Hepatocyte (in vitro differentiated cells): ENCODE results near the gene CDC45. TPM values are rescaled to one million over a fixed set of nuclear protein-coding genes. Genes with fewer than 3 reads are reported as not detected.

Experiments used
- DNase-seq: peaks from one replicate; pipeline ENCODE4 v3.0.0-alpha.2; 2016; ENCODE audit warnings: low spot score
- H2AFZ ChIP-seq: fragments of 200-600 bp; sonication (generic); 2 replicates; pipeline ENCODE4 v1.6.0; 2016; ENCODE audit warnings: antibody characterized with exemption, mild to moderate bottlenecking
- H3K27ac ChIP-seq: fragments of 200-600 bp; sonication (generic); 2 replicates; pipeline ENCODE4 v1.5.1; 2016; ENCODE audit warnings: mild to moderate bottlenecking
- H3K27me3 ChIP-seq: fragments of 200-600 bp; sonication (generic); 2 replicates; pipeline ENCODE4 v1.6.1; 2016
- H3K36me3 ChIP-seq: fragments of 200-600 bp; sonication (generic); replicated peaks from 2 replicates; pipeline ENCODE4 v1.5.1; 2016; ENCODE audit warnings: low read depth; ENCODE audit not compliant: insufficient read depth
- H3K4me1 ChIP-seq: fragments of 200-600 bp; sonication (generic); 2 replicates; pipeline ENCODE4 v1.5.1; 2016; ENCODE audit warnings: mild to moderate bottlenecking, moderate library complexity; ENCODE audit not compliant: insufficient read depth
- H3K4me2 ChIP-seq: fragments of 200-600 bp; sonication (generic); 2 replicates; pipeline ENCODE4 v1.6.0; 2016
- H3K4me3 ChIP-seq: fragments of 200-600 bp; sonication (generic); 2 replicates; pipeline ENCODE4 v1.5.1; 2016; ENCODE audit warnings: mild to moderate bottlenecking
- H3K79me2 ChIP-seq: fragments of 200-600 bp; sonication (generic); 2 replicates; pipeline ENCODE4 v1.6.0; 2017; ENCODE audit warnings: mild to moderate bottlenecking
- H3K9me2 ChIP-seq: fragments of 200-600 bp; sonication (generic); replicated peaks from 2 replicates; pipeline ENCODE4 v1.6.0; 2017; ENCODE audit warnings: mild to moderate bottlenecking; ENCODE audit not compliant: insufficient read depth
- H3K9me3 ChIP-seq: fragments of 200-600 bp; sonication (generic); 2 replicates; pipeline ENCODE4 v1.5.1; 2016; ENCODE audit warnings: low read depth, mild to moderate bottlenecking
- H4K20me1 ChIP-seq: fragments of 200-600 bp; sonication (generic); 2 replicates; pipeline ENCODE4 v1.6.0; 2016; ENCODE audit warnings: mild to moderate bottlenecking; ENCODE audit not compliant: insufficient read depth, poor library complexity, severe bottlenecking
- CTCF ChIP-seq: fragments of 200-600 bp; sonication (generic); IDR thresholded peaks from 2 replicates; pipeline ENCODE4 v1.5.1; 2016; ENCODE audit warnings: antibody characterized with exemption, mild to moderate bottlenecking; ENCODE audit not compliant: poor library complexity
- EZH2 ChIP-seq: fragments of 200-600 bp; sonication (generic); IDR thresholded peaks from 2 replicates; pipeline ENCODE4 v1.6.1; 2016; ENCODE audit warnings: antibody characterized with exemption, mild to moderate bottlenecking, borderline replicate concordance
- EZH2phosphoT487 ChIP-seq: fragments of 200-600 bp; sonication (generic); IDR thresholded peaks from one replicate; pipeline ENCODE4 v1.6.1; 2018; ENCODE audit warnings: antibody characterized with exemption, mild to moderate bottlenecking, low read depth, moderate library complexity; ENCODE audit not compliant: unreplicated experiment, severe bottlenecking
- WGBS: methylation state at CpG from one replicate; pipeline ENCODE4 v1.1.6; 2016; ENCODE audit warnings: low lambda C conversion rate; ENCODE audit errors: missing lambda C conversion rate; 5-methylcytosine and 5-hydroxymethylcytosine counted together
- polyA plus RNA-seq: library from polyadenylated mRNA; unstranded; fragments of >200 nt; fragmentation: Nextera tagmentation; extraction: Ambion mirVana; gene quantifications from 2 replicates; pipeline ENCODE4 v1.2.1, GENCODE V29; 2016
- total RNA-seq: library from RNA; depleted of rRNA; stranded (reverse); fragments of >200 nt; gene quantifications from 2 replicates; pipeline ENCODE4 v1.2.3, GENCODE V29; 2014

Gene CDC45
- total and polyA plus RNA-seq, 2 experiments from 2014 or later: 3.5 to 6.5 TPM

- no peak for DNase-seq
- Histone ChIP-seq H3K4me2 (no peak overlapping the region), H3K27me3 (no peaks in the 10 kb centered on the region), H3K36me3 (no peaks in the 10 kb centered on the region), H3K9me3 (no peaks in the 10 kb centered on the region), H2AFZ (no peak overlapping the region), H3K9me2 (no peaks in the 10 kb centered on the region), H4K20me1 (no peaks in the 10 kb centered on the region), H3K4me3 (no peak overlapping the region), H3K4me1 (no peaks in the 10 kb centered on the region), H3K79me2 (no peaks in the 10 kb centered on the region), H3K27ac (no peak overlapping the region)
- TF ChIP-seq EZH2 (no peak), CTCF (no peak), EZH2phosphoT487 (no peak)
- WGBS: 98% methylated on average over 8 of the region's 8 CpGs
Measured at GRCh38 chr22:19494001-19494560, 14.4 kb downstream of the CDC45 start.

GRCh38 chr22:19494676-19495173, 15.0 kb downstream of the CDC45 start:
- H2AFZ ChIP-seq: no peak overlapping the region

GRCh38 chr22:19495562-19496323, 16.0 kb downstream of the CDC45 start:
- DNase-seq: no peak
- Histone ChIP-seq H3K27me3 (no peaks in the 10 kb centered on the region), H3K4me1 (no peaks in the 10 kb centered on the region), H3K36me3 (no peaks in the 10 kb centered on the region), H3K27ac (no peak overlapping the region), H2AFZ (no peak overlapping the region), H4K20me1 (no peaks in the 10 kb centered on the region), H3K79me2 (no peaks in the 10 kb centered on the region), H3K4me2 (no peak overlapping the region), H3K9me3 (no peaks in the 10 kb centered on the region), H3K9me2 (no peaks in the 10 kb centered on the region), H3K4me3 (no peak overlapping the region)
- 89% methylated on average over 5 of the region's 5 CpGs for WGBS
- TF ChIP-seq EZH2: no peak
- peak; percentile 21 for TF ChIP-seq CTCF
- TF ChIP-seq EZH2phosphoT487: no peak

More at GRCh38 chr22:19494676-19495173, 15.0 kb downstream of the CDC45 start:
- Histone ChIP-seq H3K27me3 (no peaks in the 10 kb centered on the region), H3K4me3 (no peak overlapping the region), H3K4me2 (no peak overlapping the region), H3K27ac (no peak overlapping the region), H3K4me1 (no peaks in the 10 kb centered on the region), H4K20me1 (no peaks in the 10 kb centered on the region), H3K9me2 (no peaks in the 10 kb centered on the region), H3K36me3 (no peaks in the 10 kb centered on the region), H3K9me3 (no peaks in the 10 kb centered on the region), H3K79me2 (no peaks in the 10 kb centered on the region)
- 93% methylated on average over 6 of the region's 6 CpGs for WGBS
- TF ChIP-seq EZH2phosphoT487 (no peak), EZH2 (no peak), CTCF (no peak)
- DNase-seq: no peak
